ENCODE results near the gene BAZ2B. TPM values are rescaled to one million over a fixed set of nuclear protein-coding genes. Genes with fewer than 3 reads are reported as not detected.

BAZ2B gene
- total RNA-seq, 1 experiment from 2014 or later: 54.9 TPM

DNA sequence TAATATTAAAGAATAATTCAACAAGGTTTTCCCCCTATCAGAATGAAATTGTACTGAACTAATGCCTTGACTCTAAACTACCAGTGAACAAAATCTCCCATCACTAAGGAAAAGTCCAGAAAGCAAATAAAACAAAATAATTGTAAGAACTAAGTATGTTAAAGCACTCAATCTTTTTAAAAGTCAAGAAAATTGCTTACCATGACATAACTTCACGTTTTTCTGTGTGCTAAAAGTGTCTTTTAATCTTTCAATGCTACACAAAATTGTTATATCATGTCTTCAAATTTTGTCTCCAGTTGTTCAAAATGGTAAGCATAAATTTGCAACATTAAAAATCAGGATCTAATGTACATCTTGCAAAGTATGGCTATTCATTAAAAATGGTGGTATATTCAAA, 156.1 kb downstream of the BAZ2B start:
- no peak overlapping the region for H3T11ph ChIP-seq (ENCODE audit: low read length)
- H3K18ac ChIP-seq (ENCODE audit: insufficient read length, low read depth, low read length): no peak overlapping the region
- Mint-ChIP-seq H3K36me3 (ENCODE audit: insufficient read depth in 1 of 3, low read depth in 3 of 3) (peaks cover 0 to 4% (median 0%) of the 10 kb centered on the region in 3 experiments; a peak in 2 of 7 replicates), H3K27ac (no peak overlapping the region), H3K4me3 (no peak overlapping the region), H3K9me3 (no peaks in the 10 kb centered on the region), H3K27me3 (ENCODE audit: low read depth) (no peaks in the 10 kb centered on the region), H3K4me1 (no peaks in the 10 kb centered on the region)
- H3K23me2 ChIP-seq (ENCODE audit: insufficient read length, low read depth, low read length, poor library complexity, severe bottlenecking): no peaks in the 10 kb centered on the region
- no peak overlapping the region for H3K23ac ChIP-seq (ENCODE audit: insufficient read length, low read depth, low read length)
- no peak overlapping the region for H3K14ac ChIP-seq (ENCODE audit: insufficient read depth, low read length)
- H2BK5ac ChIP-seq (ENCODE audit: insufficient read length, low read length): no peak overlapping the region
- H4K5ac ChIP-seq (ENCODE audit: insufficient read length, low read depth, low read length): no peak overlapping the region
- no peak overlapping the region for H4K91ac ChIP-seq (ENCODE audit: insufficient read length, low read depth, low read length)
- H4K20me1 ChIP-seq (ENCODE audit: control insufficient read depth, insufficient read depth, insufficient read length): no peaks in the 10 kb centered on the region
- no peak overlapping the region for H4K8ac ChIP-seq (replicated peaks; ENCODE audit: insufficient read length, low read depth, low read length)
- H3K27ac ChIP-seq (ENCODE audit: insufficient read length, low read depth, low read length): no peak overlapping the region
- H2AFZ ChIP-seq (ENCODE audit: low read length): no peak overlapping the region
- no peak overlapping the region for H2BK20ac ChIP-seq (ENCODE audit: low read depth, low read length, poor library complexity, severe bottlenecking)
- H3K79me1 ChIP-seq (ENCODE audit: insufficient read depth, low read depth, low read length, poor library complexity, severe bottlenecking): no peaks in the 10 kb centered on the region
- DNase-seq: no peak
- H3K79me2 ChIP-seq (ENCODE audit: insufficient read depth, low read length): no peaks in the 10 kb centered on the region
- no peak overlapping the region for H2BK120ac ChIP-seq (ENCODE audit: low read depth, low read length, poor library complexity, severe bottlenecking)
- H3K56ac ChIP-seq (ENCODE audit: insufficient read length, low read depth, low read length): no peak overlapping the region
- no peak overlapping the region for H2BK12ac ChIP-seq (ENCODE audit: insufficient read length, low read depth, low read length)
- no peak overlapping the region for H2BK15ac ChIP-seq (ENCODE audit: low read depth, low read length)
- no peak overlapping the region for H3K4me2 ChIP-seq (ENCODE audit: insufficient read depth, insufficient read length, low read length)
- H3K27me3 ChIP-seq (ENCODE audit: insufficient read depth, low read length): no peaks in the 10 kb centered on the region
- H3K4me1 ChIP-seq (ENCODE audit: insufficient read depth, low read length): no peaks in the 10 kb centered on the region
- no peaks in the 10 kb centered on the region for H3K9me3 ChIP-seq (ENCODE audit: control insufficient read depth, low read depth, low read length)
- TF ChIP-seq, protein P1, sequence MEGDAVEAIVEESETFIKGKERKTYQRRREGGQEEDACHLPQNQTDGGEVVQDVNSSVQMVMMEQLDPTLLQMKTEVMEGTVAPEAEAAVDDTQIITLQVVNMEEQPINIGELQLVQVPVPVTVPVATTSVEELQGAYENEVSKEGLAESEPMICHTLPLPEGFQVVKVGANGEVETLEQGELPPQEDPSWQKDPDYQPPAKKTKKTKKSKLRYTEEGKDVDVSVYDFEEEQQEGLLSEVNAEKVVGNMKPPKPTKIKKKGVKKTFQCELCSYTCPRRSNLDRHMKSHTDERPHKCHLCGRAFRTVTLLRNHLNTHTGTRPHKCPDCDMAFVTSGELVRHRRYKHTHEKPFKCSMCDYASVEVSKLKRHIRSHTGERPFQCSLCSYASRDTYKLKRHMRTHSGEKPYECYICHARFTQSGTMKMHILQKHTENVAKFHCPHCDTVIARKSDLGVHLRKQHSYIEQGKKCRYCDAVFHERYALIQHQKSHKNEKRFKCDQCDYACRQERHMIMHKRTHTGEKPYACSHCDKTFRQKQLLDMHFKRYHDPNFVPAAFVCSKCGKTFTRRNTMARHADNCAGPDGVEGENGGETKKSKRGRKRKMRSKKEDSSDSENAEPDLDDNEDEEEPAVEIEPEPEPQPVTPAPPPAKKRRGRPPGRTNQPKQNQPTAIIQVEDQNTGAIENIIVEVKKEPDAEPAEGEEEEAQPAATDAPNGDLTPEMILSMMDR (conservative IDR thresholded peaks at IDR 0.05): no peak
- H2AK5ac ChIP-seq (ENCODE audit: insufficient read length, low read length): no peak overlapping the region
- no CpG with 5 or more reads among the region's 1 CpG for WGBS (ENCODE audit: extremely low coverage, insufficient read length, low lambda C conversion rate)
- H3K4ac ChIP-seq (ENCODE audit: low read depth, low read length): no peak overlapping the region
- H3K9ac ChIP-seq (ENCODE audit: extremely low read depth, insufficient read length, low read length): no peak overlapping the region

Data from H9 (cell line).